SK-N-SH treated with all-trans-retinoic acid at 6 μM for 48 hours (cell line): ENCODE measurements around the gene TMEM250.

ENCODE experiments used
- ARNTL ChIP-seq: fragments of 450-650 bp; formaldehyde crosslinking; IDR thresholded peaks from 2 replicates; pipeline ENCODE4 v1.5.0; 2020; ENCODE audit warnings: low read depth, mild to moderate bottlenecking, moderate library complexity, borderline replicate concordance
- BACH2 ChIP-seq: fragments of 250-450 bp; sonication (Bioruptor Pico); IDR thresholded peaks from 2 replicates; pipeline ENCODE4 v1.9.0; 2021; ENCODE audit warnings: mild to moderate bottlenecking, borderline replicate concordance
- CSDC2 ChIP-seq: fragments of 250-450 bp; sonication (Bioruptor Pico); IDR thresholded peaks from 2 replicates; pipeline ENCODE4 v1.5.0; 2020; ENCODE audit warnings: mild to moderate bottlenecking, moderate library complexity
- ESRRG ChIP-seq: fragments of 250-450 bp; sonication (Bioruptor Pico); IDR thresholded peaks from 2 replicates; pipeline ENCODE4 v1.6.1; 2021; ENCODE audit warnings: mild to moderate bottlenecking
- PPARA ChIP-seq: fragments of 250-450 bp; sonication (Bioruptor Pico); IDR thresholded peaks from 2 replicates; pipeline ENCODE4 v1.5.0; 2020; ENCODE audit warnings: mild to moderate bottlenecking, borderline replicate concordance
- TCF4 ChIP-seq: fragments of 250-450 bp; sonication (Bioruptor Pico); IDR thresholded peaks from 2 replicates; pipeline ENCODE4 v1.8.0; 2021; ENCODE audit warnings: mild to moderate bottlenecking, moderate library complexity, borderline replicate concordance
- ZC3H10 ChIP-seq: fragments of 250-450 bp; sonication (Bioruptor Pico); IDR thresholded peaks from 2 replicates; pipeline ENCODE4 v1.5.1; 2021; ENCODE audit warnings: mild to moderate bottlenecking, moderate library complexity
- ZFP3 ChIP-seq: fragments of 250-450 bp; sonication (Bioruptor Pico); IDR thresholded peaks from 2 replicates; pipeline ENCODE4 v1.5.0; 2020; ENCODE audit warnings: mild to moderate bottlenecking, moderate library complexity
- ZNF70 ChIP-seq: fragments of 450-650 bp; formaldehyde crosslinking; IDR thresholded peaks from 2 replicates; pipeline ENCODE4 v1.5.0; 2020; ENCODE audit warnings: mild to moderate bottlenecking, moderate library complexity
- ZNF8 ChIP-seq: fragments of 450-650 bp; formaldehyde crosslinking; IDR thresholded peaks from 2 replicates; pipeline ENCODE4 v1.5.0; 2020; ENCODE audit warnings: mild to moderate bottlenecking, moderate library complexity
- TF ChIP-seq, protein P1 (sequence below): fragments of 250-450 bp; sonication (Bioruptor Pico); IDR thresholded peaks from 2 replicates; pipeline ENCODE4 v1.8.0; 2020; ENCODE audit warnings: mild to moderate bottlenecking, moderate library complexity, borderline replicate concordance
- TF ChIP-seq, protein P2 (sequence below): fragments of 250-450 bp; sonication (Bioruptor Pico); IDR thresholded peaks from 2 replicates; pipeline ENCODE4 v1.5.1; 2020; ENCODE audit warnings: low read depth, mild to moderate bottlenecking, moderate library complexity
- TF ChIP-seq, protein P3 (sequence below): fragments of 250-450 bp; sonication (Bioruptor Pico); IDR thresholded peaks from 2 replicates; pipeline ENCODE4 v1.5.1; 2021; ENCODE audit warnings: mild to moderate bottlenecking, moderate library complexity

DNA sequence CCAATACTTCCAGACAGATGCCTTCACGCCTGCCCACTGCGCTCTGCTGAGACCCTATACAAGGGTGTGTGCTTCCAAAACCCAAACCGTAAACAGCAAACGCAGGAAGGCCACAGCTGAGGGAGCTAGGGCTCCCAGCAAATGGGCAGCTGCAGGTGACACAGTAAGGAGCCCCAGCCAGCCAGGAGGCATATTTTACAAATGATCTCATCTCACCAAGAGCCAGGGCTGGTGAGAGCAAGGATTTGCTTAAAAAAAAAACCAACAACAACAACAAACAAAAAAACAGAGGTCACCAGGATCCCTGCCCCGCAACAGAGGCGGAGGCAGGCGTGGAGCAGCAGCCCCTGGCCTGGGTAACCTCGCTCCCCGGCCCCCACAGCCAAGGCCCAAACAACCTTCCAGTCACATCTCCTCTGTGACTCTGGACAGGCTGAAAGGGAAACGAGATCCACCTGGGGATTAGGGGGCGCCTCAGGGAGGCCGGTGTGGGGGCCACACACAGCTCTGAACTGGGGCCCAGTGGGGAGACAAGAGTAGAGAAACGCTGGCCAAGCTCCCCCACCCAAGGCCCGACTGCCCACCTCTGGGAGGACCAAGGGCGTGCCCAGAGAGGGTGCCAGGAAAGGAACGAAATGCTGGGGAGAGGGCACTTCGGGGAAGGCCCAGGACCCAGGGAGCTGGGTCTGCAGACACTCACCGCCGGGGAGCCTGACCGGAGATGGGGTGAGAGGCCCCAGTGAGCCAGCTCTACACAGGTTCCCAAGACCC is 26.9 kb downstream of the TMEM250 start:
- TF ChIP-seq, protein P1, sequence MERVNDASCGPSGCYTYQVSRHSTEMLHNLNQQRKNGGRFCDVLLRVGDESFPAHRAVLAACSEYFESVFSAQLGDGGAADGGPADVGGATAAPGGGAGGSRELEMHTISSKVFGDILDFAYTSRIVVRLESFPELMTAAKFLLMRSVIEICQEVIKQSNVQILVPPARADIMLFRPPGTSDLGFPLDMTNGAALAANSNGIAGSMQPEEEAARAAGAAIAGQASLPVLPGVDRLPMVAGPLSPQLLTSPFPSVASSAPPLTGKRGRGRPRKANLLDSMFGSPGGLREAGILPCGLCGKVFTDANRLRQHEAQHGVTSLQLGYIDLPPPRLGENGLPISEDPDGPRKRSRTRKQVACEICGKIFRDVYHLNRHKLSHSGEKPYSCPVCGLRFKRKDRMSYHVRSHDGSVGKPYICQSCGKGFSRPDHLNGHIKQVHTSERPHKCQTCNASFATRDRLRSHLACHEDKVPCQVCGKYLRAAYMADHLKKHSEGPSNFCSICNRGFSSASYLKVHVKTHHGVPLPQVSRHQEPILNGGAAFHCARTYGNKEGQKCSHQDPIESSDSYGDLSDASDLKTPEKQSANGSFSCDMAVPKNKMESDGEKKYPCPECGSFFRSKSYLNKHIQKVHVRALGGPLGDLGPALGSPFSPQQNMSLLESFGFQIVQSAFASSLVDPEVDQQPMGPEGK (CRISPR knock-in tag) = no peak
- TF ChIP-seq ZFP3 (CRISPR knock-in tag) (no peak), PPARA (no peak), ESRRG (CRISPR knock-in tag) (no peak), ZC3H10 (CRISPR knock-in tag) (no peak), ZNF70 (CRISPR knock-in tag) (no peak), ARNTL (CRISPR knock-in tag) (no peak), CSDC2 (CRISPR knock-in tag) (no peak), TCF4 (no peak), ZNF8 (no peak), BACH2 (no peak)
- TF ChIP-seq, protein P2, sequence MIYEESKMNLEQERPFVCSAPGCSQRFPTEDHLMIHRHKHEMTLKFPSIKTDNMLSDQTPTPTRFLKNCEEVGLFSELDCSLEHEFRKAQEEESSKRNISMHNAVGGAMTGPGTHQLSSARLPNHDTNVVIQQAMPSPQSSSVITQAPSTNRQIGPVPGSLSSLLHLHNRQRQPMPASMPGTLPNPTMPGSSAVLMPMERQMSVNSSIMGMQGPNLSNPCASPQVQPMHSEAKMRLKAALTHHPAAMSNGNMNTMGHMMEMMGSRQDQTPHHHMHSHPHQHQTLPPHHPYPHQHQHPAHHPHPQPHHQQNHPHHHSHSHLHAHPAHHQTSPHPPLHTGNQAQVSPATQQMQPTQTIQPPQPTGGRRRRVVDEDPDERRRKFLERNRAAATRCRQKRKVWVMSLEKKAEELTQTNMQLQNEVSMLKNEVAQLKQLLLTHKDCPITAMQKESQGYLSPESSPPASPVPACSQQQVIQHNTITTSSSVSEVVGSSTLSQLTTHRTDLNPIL (CRISPR knock-in tag) = no peak
- TF ChIP-seq, protein P3, sequence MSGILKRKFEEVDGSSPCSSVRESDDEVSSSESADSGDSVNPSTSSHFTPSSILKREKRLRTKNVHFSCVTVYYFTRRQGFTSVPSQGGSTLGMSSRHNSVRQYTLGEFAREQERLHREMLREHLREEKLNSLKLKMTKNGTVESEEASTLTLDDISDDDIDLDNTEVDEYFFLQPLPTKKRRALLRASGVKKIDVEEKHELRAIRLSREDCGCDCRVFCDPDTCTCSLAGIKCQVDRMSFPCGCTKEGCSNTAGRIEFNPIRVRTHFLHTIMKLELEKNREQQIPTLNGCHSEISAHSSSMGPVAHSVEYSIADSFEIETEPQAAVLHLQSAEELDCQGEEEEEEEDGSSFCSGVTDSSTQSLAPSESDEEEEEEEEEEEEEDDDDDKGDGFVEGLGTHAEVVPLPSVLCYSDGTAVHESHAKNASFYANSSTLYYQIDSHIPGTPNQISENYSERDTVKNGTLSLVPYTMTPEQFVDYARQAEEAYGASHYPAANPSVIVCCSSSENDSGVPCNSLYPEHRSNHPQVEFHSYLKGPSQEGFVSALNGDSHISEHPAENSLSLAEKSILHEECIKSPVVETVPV (CRISPR knock-in tag) = no peak
